SH-SY5Y (cell line): ENCODE results near the gene CAMTA1.

ENCODE experiments used
- GATA2 ChIP-seq: IDR thresholded peaks from 2 replicates; pipeline ENCODE4 v1.6.1; 2011; ENCODE audit warnings: mild to moderate bottlenecking, low read depth, low read length
- GATA3 ChIP-seq: IDR thresholded peaks from 2 replicates; pipeline ENCODE4 v1.6.1; 2011; ENCODE audit warnings: low read depth, mild to moderate bottlenecking, low read length, moderate library complexity

- TF ChIP-seq GATA2: no peak
- TF ChIP-seq GATA3: no peak
Measured at GRCh38 chr1:7551442-7551841, 766.2 kb downstream of the CAMTA1 start.
